Measurements from ENCODE around the gene RIPPLY1.

The RIPPLY1 gene

DNA sequence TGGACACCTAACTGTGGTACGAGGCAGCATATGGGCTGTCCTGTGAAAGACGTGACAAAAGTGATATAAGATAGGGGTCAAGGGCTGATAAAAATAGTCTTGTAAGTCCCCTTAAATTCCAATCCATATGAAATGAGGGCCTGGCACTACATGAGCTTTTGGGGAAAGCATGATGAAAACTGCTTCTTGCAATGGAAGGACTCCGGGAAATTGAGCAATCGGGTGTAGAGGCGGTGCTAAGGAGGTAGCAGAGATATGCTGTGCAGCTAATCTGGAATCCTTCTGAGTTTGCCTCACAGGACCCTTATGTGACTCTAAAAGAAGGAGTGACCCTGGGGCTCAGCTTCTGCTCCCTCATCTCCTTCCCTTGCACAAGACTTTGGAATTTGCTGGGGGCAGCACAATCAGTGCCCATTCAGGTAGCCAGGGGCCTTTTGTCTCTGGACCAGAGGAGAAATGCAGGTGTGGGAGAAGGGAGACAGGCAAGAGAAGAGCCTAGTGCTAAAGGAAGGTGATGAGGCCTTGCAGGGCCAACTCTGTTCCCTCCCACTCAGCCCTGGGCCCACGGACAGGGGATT, 29.9 kb upstream of the RIPPLY1 start:
- no peak for TF ChIP-seq CTCF (conservative IDR thresholded peaks at IDR 0.05; ENCODE audit: low read depth, low read length)
- no peak for DNase-seq (ENCODE audit: low read depth)
- H3K4me3 ChIP-seq (ENCODE audit: low read length): no peak overlapping the region

- no peak overlapping the region for H3K4me3 ChIP-seq (ENCODE audit: low read length)
- DNase-seq (ENCODE audit: low read depth): no peak
- no peak for TF ChIP-seq CTCF (conservative IDR thresholded peaks at IDR 0.05; ENCODE audit: low read depth, low read length)
These were observed 29.4 kb upstream of the RIPPLY1 start for GRCh38 chrX:106932492-106932923.

DNA sequence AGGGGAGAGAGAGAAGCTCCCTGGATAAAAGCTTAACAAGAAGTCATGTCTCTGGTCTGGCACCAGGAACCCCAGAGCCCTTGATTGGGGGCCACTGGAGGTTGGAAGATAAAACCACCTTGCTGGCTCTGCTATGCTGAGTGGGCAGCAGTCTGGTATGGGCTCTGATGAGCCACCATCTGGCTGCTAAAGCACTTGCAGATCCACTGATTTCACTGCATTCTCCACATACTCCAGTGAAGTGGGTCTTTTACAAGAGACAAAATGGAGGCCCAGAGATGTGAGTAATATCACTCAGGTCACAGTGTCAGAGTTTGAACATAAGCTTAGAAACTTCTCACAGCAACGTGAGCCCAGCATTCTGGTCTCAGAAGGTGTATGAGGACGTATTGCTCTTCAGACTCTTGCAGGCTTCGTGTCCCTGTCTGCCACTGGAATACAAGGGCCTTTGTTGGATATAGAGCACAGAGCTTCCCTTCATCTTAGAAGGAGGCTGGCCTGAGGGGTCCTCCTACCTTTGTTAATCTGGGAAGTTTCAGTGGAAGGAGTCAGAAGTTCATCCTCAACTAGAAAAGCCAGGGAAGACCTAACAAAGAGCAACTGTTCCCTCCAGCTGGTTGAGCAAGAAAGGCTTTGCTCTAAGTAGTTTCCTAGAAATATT, 28.8 kb upstream of the RIPPLY1 start:
- H3K4me3 ChIP-seq (ENCODE audit: low read length): no peak overlapping the region
- no peak for DNase-seq (ENCODE audit: low read depth)
- TF ChIP-seq CTCF (conservative IDR thresholded peaks at IDR 0.05; ENCODE audit: low read depth, low read length): no peak

DNA sequence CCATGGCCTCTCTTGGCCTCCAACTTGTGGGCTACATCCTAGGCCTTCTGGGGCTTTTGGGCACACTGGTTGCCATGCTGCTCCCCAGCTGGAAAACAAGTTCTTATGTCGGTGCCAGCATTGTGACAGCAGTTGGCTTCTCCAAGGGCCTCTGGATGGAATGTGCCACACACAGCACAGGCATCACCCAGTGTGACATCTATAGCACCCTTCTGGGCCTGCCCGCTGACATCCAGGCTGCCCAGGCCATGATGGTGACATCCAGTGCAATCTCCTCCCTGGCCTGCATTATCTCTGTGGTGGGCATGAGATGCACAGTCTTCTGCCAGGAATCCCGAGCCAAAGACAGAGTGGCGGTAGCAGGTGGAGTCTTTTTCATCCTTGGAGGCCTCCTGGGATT, 25.1 kb upstream of the RIPPLY1 start:
- DNase-seq (ENCODE audit: low read depth): no peak
- H3K4me3 ChIP-seq (ENCODE audit: low read length): no peak overlapping the region
- TF ChIP-seq CTCF (conservative IDR thresholded peaks at IDR 0.05; ENCODE audit: low read depth, low read length): no peak

DNA sequence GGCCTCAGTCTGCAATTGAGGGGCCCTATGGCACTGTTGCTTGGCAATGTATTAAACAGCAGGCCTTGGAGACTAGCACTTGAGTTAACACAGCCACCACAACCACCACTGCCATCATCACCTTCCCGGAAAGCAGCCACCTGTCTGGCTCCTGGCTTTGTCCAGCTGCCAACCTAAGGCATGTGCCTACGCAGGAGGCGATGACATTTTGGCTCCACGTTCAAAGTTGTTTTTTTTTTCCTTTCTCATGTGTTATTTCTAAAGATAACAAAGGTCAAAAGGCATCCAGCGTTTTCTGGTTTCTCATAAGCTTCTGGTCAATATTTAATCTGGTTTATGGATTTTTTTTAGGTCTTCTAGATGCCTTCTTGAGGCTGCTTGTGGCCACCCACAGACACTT, 24.6 kb upstream of the RIPPLY1 start:
- DNase-seq (ENCODE audit: low read depth): no peak
- no peak overlapping the region for H3K4me3 ChIP-seq (ENCODE audit: low read length)
- TF ChIP-seq CTCF (conservative IDR thresholded peaks at IDR 0.05; ENCODE audit: low read depth, low read length): no peak

GRCh38 chrX:106927023-106927422, 23.9 kb upstream of the RIPPLY1 start:
- TF ChIP-seq CTCF (conservative IDR thresholded peaks at IDR 0.05; ENCODE audit: low read depth, low read length): no peak
- no peak for DNase-seq (ENCODE audit: low read depth)
- H3K4me3 ChIP-seq (ENCODE audit: low read length): no peak overlapping the region

DNA sequence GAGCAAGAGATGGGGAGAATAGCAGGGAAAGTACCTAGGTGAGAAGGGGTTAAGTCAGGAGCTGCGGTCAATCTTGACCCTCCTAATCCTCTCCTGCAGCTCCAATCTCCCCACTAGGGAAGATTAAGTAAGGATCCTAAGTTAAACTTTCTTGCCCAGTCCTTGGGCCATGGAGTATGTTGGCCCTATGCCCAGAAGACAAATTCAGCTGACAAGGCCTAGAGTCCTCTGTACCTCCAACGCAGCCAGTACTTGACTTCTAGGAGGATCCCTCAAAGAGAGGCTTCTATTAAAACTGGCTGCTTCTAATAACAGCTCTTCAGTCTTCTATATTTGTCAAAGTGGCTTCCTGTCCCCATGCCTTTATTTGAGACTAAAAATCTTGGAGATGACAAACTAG, 18.5 kb upstream of the RIPPLY1 start:
- DNase-seq (ENCODE audit: low read depth): no peak
- H3K4me3 ChIP-seq (ENCODE audit: low read length): no peak overlapping the region
- TF ChIP-seq CTCF (conservative IDR thresholded peaks at IDR 0.05; ENCODE audit: low read depth, low read length): no peak

All from retinal pigment epithelial cell (primary cell).